ENCODE measurements around the gene EML2. TPM values are rescaled to one million over a fixed set of nuclear protein-coding genes. Genes with fewer than 3 reads are reported as not detected.

EML2 gene
- polyA plus RNA-seq, 1 donor from 2014 or later: 18.9 TPM

- no peaks in the 10 kb centered on the region for H3K9me3 ChIP-seq (ENCODE audit: low read length)
- H3K4me2 ChIP-seq (ENCODE audit: low read length): no peak overlapping the region
- TF ChIP-seq, protein P1, sequence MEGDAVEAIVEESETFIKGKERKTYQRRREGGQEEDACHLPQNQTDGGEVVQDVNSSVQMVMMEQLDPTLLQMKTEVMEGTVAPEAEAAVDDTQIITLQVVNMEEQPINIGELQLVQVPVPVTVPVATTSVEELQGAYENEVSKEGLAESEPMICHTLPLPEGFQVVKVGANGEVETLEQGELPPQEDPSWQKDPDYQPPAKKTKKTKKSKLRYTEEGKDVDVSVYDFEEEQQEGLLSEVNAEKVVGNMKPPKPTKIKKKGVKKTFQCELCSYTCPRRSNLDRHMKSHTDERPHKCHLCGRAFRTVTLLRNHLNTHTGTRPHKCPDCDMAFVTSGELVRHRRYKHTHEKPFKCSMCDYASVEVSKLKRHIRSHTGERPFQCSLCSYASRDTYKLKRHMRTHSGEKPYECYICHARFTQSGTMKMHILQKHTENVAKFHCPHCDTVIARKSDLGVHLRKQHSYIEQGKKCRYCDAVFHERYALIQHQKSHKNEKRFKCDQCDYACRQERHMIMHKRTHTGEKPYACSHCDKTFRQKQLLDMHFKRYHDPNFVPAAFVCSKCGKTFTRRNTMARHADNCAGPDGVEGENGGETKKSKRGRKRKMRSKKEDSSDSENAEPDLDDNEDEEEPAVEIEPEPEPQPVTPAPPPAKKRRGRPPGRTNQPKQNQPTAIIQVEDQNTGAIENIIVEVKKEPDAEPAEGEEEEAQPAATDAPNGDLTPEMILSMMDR (IDR thresholded peaks at IDR 0.05; ENCODE audit: poor library complexity, severe bottlenecking): no peak
- TF ChIP-seq TAF1 (IDR thresholded peaks at IDR 0.05; ENCODE audit: low read depth) (no peak), POLR2AphosphoS5 (IDR thresholded peaks at IDR 0.05) (no peak), REST (IDR thresholded peaks at IDR 0.05; ENCODE audit: borderline replicate concordance) (no peak), MXI1 (conservative IDR thresholded peaks at IDR 0.05; ENCODE audit: poor library complexity, severe bottlenecking) (no peak), SMC3 (conservative IDR thresholded peaks at IDR 0.05; ENCODE audit: poor library complexity) (no peak), RAD21 (conservative IDR thresholded peaks at IDR 0.05) (no peak), EZH2 (IDR thresholded peaks at IDR 0.05; ENCODE audit: borderline replicate concordance, insufficient read depth, low read length, poor library complexity, severe bottlenecking) (no peak), EP300 (conservative IDR thresholded peaks at IDR 0.05; ENCODE audit: poor library complexity, severe bottlenecking) (no peak)
- no peak overlapping the region for H2AFZ ChIP-seq (ENCODE audit: low read depth, low read length)
- no peak overlapping the region for H3K27ac ChIP-seq (ENCODE audit: low read length)
- H3F3A ChIP-seq (ENCODE audit: insufficient read depth, low read length, poor library complexity, severe bottlenecking): no peaks in the 10 kb centered on the region
- no peaks in the 10 kb centered on the region for H3K9me2 ChIP-seq (ENCODE audit: insufficient read depth, low read length)
- no peaks in the 10 kb centered on the region for H3K79me2 ChIP-seq (replicated peaks; ENCODE audit: insufficient read depth, low read length)
- H3K4me3 ChIP-seq (ENCODE audit: low read length): no peak overlapping the region
- no peaks in the 10 kb centered on the region for H3K36me3 ChIP-seq (ENCODE audit: insufficient read depth, low read length)
- H3K9ac ChIP-seq (ENCODE audit: low read length): no peak overlapping the region
- H3K27me3 ChIP-seq (ENCODE audit: insufficient read depth, low read depth, low read length): no peaks in the 10 kb centered on the region
- H4K20me1 ChIP-seq (ENCODE audit: insufficient read depth): no peaks in the 10 kb centered on the region
Observed at GRCh38 chr19:45578861-45579260, 60.3 kb downstream of the EML2 start.

- Histone ChIP-seq H3K79me2 (replicated peaks; ENCODE audit: insufficient read depth, low read length) (no peaks in the 10 kb centered on the region), H3K9me3 (ENCODE audit: low read length) (no peaks in the 10 kb centered on the region), H4K20me1 (ENCODE audit: insufficient read depth) (no peaks in the 10 kb centered on the region), H2AFZ (ENCODE audit: low read depth, low read length) (no peak overlapping the region), H3K27me3 (ENCODE audit: insufficient read depth, low read depth, low read length) (no peaks in the 10 kb centered on the region), H3K4me3 (ENCODE audit: low read length) (no peak overlapping the region), H3K36me3 (ENCODE audit: insufficient read depth, low read length) (no peaks in the 10 kb centered on the region), H3K4me2 (ENCODE audit: low read length) (no peak overlapping the region), H3F3A (ENCODE audit: insufficient read depth, low read length, poor library complexity, severe bottlenecking) (no peaks in the 10 kb centered on the region), H3K9me2 (ENCODE audit: insufficient read depth, low read length) (no peaks in the 10 kb centered on the region), H3K9ac (ENCODE audit: low read length) (no peak overlapping the region), H3K27ac (ENCODE audit: low read length) (no peak overlapping the region)
- TF ChIP-seq EP300 (conservative IDR thresholded peaks at IDR 0.05; ENCODE audit: poor library complexity, severe bottlenecking): no peak
- TF ChIP-seq, protein P1 (IDR thresholded peaks at IDR 0.05; ENCODE audit: poor library complexity, severe bottlenecking): no peak
- TF ChIP-seq MXI1 (conservative IDR thresholded peaks at IDR 0.05; ENCODE audit: poor library complexity, severe bottlenecking): no peak
- no peak for TF ChIP-seq SMC3 (conservative IDR thresholded peaks at IDR 0.05; ENCODE audit: poor library complexity)
- no peak for TF ChIP-seq REST (IDR thresholded peaks at IDR 0.05; ENCODE audit: borderline replicate concordance)
- no peak for TF ChIP-seq EZH2 (IDR thresholded peaks at IDR 0.05; ENCODE audit: borderline replicate concordance, insufficient read depth, low read length, poor library complexity, severe bottlenecking)
- TF ChIP-seq RAD21 (conservative IDR thresholded peaks at IDR 0.05): no peak
- TF ChIP-seq TAF1 (IDR thresholded peaks at IDR 0.05; ENCODE audit: low read depth): no peak
- TF ChIP-seq POLR2AphosphoS5 (IDR thresholded peaks at IDR 0.05): no peak
Observed at GRCh38 chr19:45577111-45577905, 61.9 kb downstream of the EML2 start.

Measured in neural cell (in vitro differentiated cells).